Lower lobe of right lung (tissue), 2 donors: ENCODE data around the gene SH3RF3. TPM values are rescaled to one million over a fixed set of nuclear protein-coding genes. Genes with fewer than 3 reads are reported as not detected.

Source experiments
- ATAC-seq, 2 donors: fragments of 200-7000 bp; cut with Tn5 transposase; one replicate each; pipeline ENCODE4 v1.9.1; 2020 to 2022; ENCODE audit warnings: mild to moderate bottlenecking in 2 of 2, moderate library complexity in 2 of 2
- DNase-seq: peaks from one replicate; pipeline ENCODE4 v3.0.0-alpha.2; 2020
- H3K27ac ChIP-seq: fragments of 200-600 bp; one replicate; pipeline ENCODE4 v1.8.0; 2022
- H3K27me3 ChIP-seq: fragments of 200-600 bp; one replicate; pipeline ENCODE4 v1.8.0; 2022; ENCODE audit warnings: low read depth
- H3K36me3 ChIP-seq: fragments of 200-600 bp; one replicate; pipeline ENCODE4 v1.8.0; 2022; ENCODE audit warnings: mild to moderate bottlenecking
- H3K4me1 ChIP-seq: fragments of 200-600 bp; one replicate; pipeline ENCODE4 v1.8.0; 2022
- H3K4me3 ChIP-seq: fragments of 200-600 bp; one replicate; pipeline ENCODE4 v1.8.0; 2022; ENCODE audit warnings: mild to moderate bottlenecking
- H3K9me3 ChIP-seq: fragments of 200-600 bp; one replicate; pipeline ENCODE4 v1.8.0; 2022
- CTCF ChIP-seq: fragments of 200-600 bp; IDR thresholded peaks from one replicate; pipeline ENCODE4 v1.8.0; 2022; ENCODE audit warnings: antibody characterized with exemption, mild to moderate bottlenecking
- intact Hi-C: fragments of 100-400 bp; cut with DNase I; formaldehyde crosslinking; loops from one replicate; pipeline ENCODE4 v1.11.0; 2022
- total RNA-seq: library from RNA; stranded (reverse); fragmentation: NEBNext Ultra II Directional; extraction: Animal tissue kit (Norgen Biotek cat#: 25700); gene quantifications from one replicate; pipeline ENCODE4 v1.2.1, GENCODE V29; 2021
- donor health status: DM: no; HTN: yes; CAD: no; lungs with severe emphysema.

Gene SH3RF3
- total RNA-seq, 1 donor from 2014 or later = 5.7 TPM

GRCh38 chr2:109320195-109320922, 191.4 kb downstream of the SH3RF3 start:
- H3K9me3 ChIP-seq = no peaks in the 10 kb centered on the region
- TF ChIP-seq CTCF = no peak
- H3K4me1 ChIP-seq = peaks cover 75% of the 10 kb centered on the region
- H3K36me3 ChIP-seq = no peaks in the 10 kb centered on the region
- H3K4me3 ChIP-seq = no peak overlapping the region
- no peaks in the 10 kb centered on the region for H3K27me3 ChIP-seq
- H3K27ac ChIP-seq = peak overlapping the region; percentile 26
- intact Hi-C loops = no loop called here
- DNase-seq (no peak), ATAC-seq (no peak)

- H3K4me1 ChIP-seq = peaks cover 86% of the 10 kb centered on the region
Observed at GRCh38 chr2:109321570-109321969, 192.6 kb downstream of the SH3RF3 start.

GRCh38 chr2:109322111-109322510, 193.1 kb downstream of the SH3RF3 start:
- intact Hi-C loops = no loop called here
- no peak overlapping the region for H3K4me3 ChIP-seq

More at GRCh38 chr2:109321570-109321969, 192.6 kb downstream of the SH3RF3 start:
- intact Hi-C loops = no loop called here
- H3K27me3 ChIP-seq = no peaks in the 10 kb centered on the region
- DNase-seq (no peak), ATAC-seq (no peak)
- no peak for TF ChIP-seq CTCF
- peak overlapping the region; percentile 81 for H3K27ac ChIP-seq
- H3K4me3 ChIP-seq = no peak overlapping the region
- no peaks in the 10 kb centered on the region for H3K9me3 ChIP-seq
- H3K36me3 ChIP-seq = no peaks in the 10 kb centered on the region

GRCh38 chr2:109322641-109323040, 193.6 kb downstream of the SH3RF3 start:
- ATAC-seq = no peak
- TF ChIP-seq CTCF = no peak
- no peak overlapping the region for H3K4me3 ChIP-seq
- H3K27ac ChIP-seq = peak overlapping the region; percentile 81
- no peaks in the 10 kb centered on the region for H3K9me3 ChIP-seq
- intact Hi-C loops = no loop called here
- H3K27me3 ChIP-seq = no peaks in the 10 kb centered on the region
- peaks cover 80% of the 10 kb centered on the region for H3K4me1 ChIP-seq
- no peaks in the 10 kb centered on the region for H3K36me3 ChIP-seq
- no peak for DNase-seq

More at GRCh38 chr2:109322111-109322510, 193.1 kb downstream of the SH3RF3 start:
- no peaks in the 10 kb centered on the region for H3K9me3 ChIP-seq
- no peaks in the 10 kb centered on the region for H3K27me3 ChIP-seq
- DNase-seq (peak; percentile 70), ATAC-seq (peak; percentile 65 to 66)
- no peak for TF ChIP-seq CTCF
- peak overlapping the region; percentile 81 for H3K27ac ChIP-seq
- H3K36me3 ChIP-seq = no peaks in the 10 kb centered on the region
- peaks cover 84% of the 10 kb centered on the region for H3K4me1 ChIP-seq

- no peaks in the 10 kb centered on the region for H3K27me3 ChIP-seq
- H3K27ac ChIP-seq = peak overlapping the region; percentile 81
- H3K4me1 ChIP-seq = peaks cover 64% of the 10 kb centered on the region
- ATAC-seq (peak; percentile 62 to 75), DNase-seq (no peak)
- H3K4me3 ChIP-seq = no peak overlapping the region
- H3K36me3 ChIP-seq = no peaks in the 10 kb centered on the region
- intact Hi-C loops = no loop called here
- TF ChIP-seq CTCF = no peak
- H3K9me3 ChIP-seq = no peaks in the 10 kb centered on the region
Observed at GRCh38 chr2:109324861-109325260, 195.9 kb downstream of the SH3RF3 start.
